ENCODE results near the gene PCDHB14. TPM values are rescaled to one million over a fixed set of nuclear protein-coding genes. Genes with fewer than 3 reads are reported as not detected.

PCDHB14 gene
- total and polyA plus RNA-seq, 2 donors (not counting 1 experiment from before 2014, with no cell fraction given): not detected

DNA sequence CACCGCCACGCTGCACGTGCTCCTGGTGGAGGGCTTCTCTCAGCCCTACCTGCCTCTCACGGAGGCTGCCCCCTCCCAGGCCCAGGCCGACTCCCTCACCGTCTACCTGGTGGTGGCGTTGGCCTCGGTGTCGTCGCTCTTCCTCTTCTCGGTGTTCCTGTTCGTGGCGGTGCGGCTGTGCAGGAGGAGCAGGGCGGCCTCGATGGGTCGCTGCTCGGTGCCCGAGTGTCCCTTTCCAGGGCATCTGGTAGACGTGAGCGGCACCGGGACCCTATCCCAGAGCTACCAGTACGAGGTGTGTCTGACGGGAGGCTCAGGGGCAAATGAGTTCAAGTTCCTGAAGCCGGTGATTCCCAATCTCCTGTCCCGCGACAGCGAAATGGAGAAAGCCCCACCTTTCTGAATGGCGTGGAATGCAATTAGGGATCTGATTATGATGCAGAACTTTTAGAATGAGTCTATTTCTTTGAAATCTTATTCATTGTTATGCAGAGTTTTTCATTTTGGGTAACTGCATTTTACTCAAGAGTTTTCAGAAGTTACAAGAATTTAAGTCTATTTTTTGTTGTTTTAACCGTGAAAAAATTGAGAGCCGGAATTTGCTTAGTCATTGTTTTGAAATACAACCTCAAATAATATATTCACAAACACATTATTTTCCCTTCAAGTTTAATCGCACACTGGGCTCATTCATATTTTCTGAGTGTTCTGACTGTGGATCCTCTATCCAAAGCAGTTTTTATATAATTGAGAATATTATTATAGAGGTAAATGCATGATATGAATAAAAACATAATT lies 13.6 kb downstream of the PCDHB14 start:
- H4K20me1 ChIP-seq (ENCODE audit: control insufficient read depth, insufficient read depth, low read length, poor library complexity, severe bottlenecking): no peaks in the 10 kb centered on the region
- H3K9me3 ChIP-seq (ENCODE audit: control extremely low read depth in 1 of 3, control insufficient read depth in 2 of 3, insufficient read depth in 1 of 3, low read length in 2 of 3): peaks cover 4 to 50% (median 40%) of the 10 kb centered on the region in 3 donors
- Mint-ChIP-seq H3K27me3 (peaks cover 29% of the 10 kb centered on the region), H3K4me3 (no peak overlapping the region), H3K4me1 (no peaks in the 10 kb centered on the region), H3K9me3 (ENCODE audit: insufficient read depth) (peaks cover 17% of the 10 kb centered on the region), H3K27ac (no peak overlapping the region)
- CTCF ChIA-PET: no interaction called here
- 39% methylated on average over 27 of the region's 32 CpGs for WGBS (ENCODE audit: insufficient coverage)
- H3K79me2 ChIP-seq (ENCODE audit: control insufficient read depth, insufficient read depth, low read length): no peaks in the 10 kb centered on the region
- TF ChIP-seq, protein P1, sequence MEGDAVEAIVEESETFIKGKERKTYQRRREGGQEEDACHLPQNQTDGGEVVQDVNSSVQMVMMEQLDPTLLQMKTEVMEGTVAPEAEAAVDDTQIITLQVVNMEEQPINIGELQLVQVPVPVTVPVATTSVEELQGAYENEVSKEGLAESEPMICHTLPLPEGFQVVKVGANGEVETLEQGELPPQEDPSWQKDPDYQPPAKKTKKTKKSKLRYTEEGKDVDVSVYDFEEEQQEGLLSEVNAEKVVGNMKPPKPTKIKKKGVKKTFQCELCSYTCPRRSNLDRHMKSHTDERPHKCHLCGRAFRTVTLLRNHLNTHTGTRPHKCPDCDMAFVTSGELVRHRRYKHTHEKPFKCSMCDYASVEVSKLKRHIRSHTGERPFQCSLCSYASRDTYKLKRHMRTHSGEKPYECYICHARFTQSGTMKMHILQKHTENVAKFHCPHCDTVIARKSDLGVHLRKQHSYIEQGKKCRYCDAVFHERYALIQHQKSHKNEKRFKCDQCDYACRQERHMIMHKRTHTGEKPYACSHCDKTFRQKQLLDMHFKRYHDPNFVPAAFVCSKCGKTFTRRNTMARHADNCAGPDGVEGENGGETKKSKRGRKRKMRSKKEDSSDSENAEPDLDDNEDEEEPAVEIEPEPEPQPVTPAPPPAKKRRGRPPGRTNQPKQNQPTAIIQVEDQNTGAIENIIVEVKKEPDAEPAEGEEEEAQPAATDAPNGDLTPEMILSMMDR (IDR thresholded peaks at IDR 0.05): no peak
- TF ChIP-seq EZH2 (IDR thresholded peaks at IDR 0.05; ENCODE audit: borderline replicate concordance, insufficient read depth, low read depth, low read length, poor library complexity, severe bottlenecking): no peak
- intact Hi-C loops (cut with micrococcal nuclease): no loop called here
- H3K9ac ChIP-seq (ENCODE audit: low read length): no peak overlapping the region
- POLR2A ChIA-PET: no interaction called here
- H3K4me1 ChIP-seq (ENCODE audit: control insufficient read depth in 2 of 2, insufficient read depth in 2 of 2, low read length in 2 of 2): no peaks in the 10 kb centered on the region
- ATAC-seq (ENCODE audit: low read depth) (no peak), DNase-seq (no peak)
- no peak overlapping the region for H3K27ac ChIP-seq (ENCODE audit: low read length in 2 of 2)
- no peak overlapping the region for H3K4me2 ChIP-seq (replicated peaks; ENCODE audit: low read depth, low read length, poor library complexity, severe bottlenecking)
- H2AFZ ChIP-seq (ENCODE audit: insufficient read depth, low read depth, low read length, poor library complexity, severe bottlenecking): no peak overlapping the region
- H3K36me3 ChIP-seq (replicated peaks in 1 of 2; ENCODE audit: control extremely low read depth in 1 of 2, control insufficient read depth in 1 of 2, extremely low read depth in 1 of 2, insufficient read depth in 2 of 2, low read length in 1 of 2): no peaks in the 10 kb centered on the region
- H3K27me3 ChIP-seq (replicated peaks in 1 of 4; ENCODE audit: control extremely low read depth in 1 of 4, control insufficient read depth in 3 of 4, insufficient read depth in 4 of 4, low read length in 3 of 4): peaks cover 0 to 33% (median 17%) of the 10 kb centered on the region in 4 experiments
- no peak overlapping the region for H3K4me3 ChIP-seq (ENCODE audit: control extremely low read depth in 1 of 5, extremely low read depth in 1 of 5, insufficient read depth in 1 of 5, low read depth in 2 of 5, low read length in 4 of 5)

DNA sequence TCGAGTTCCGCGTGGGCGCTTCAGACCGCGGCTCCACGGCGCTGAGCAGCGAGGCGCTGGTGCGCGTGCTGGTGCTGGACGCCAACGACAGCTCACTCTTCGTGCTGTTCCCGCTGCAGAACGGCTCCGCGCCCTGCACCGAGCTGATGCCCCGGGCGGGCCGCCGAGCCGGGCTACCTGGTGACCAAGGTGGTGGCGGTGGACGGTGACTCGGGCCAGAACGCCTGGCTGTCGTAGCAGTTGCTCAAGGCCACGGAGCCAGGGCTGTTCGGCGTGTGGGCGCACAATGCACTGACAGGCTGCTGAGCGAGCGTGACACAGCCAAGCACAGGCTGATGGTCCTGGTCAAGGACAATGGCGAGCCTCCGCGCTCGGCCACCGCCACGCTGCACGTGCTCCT lies 18.4 kb downstream of the PCDHB14 start:
- Mint-ChIP-seq H3K4me1 (no peaks in the 10 kb centered on the region), H3K4me3 (no peak overlapping the region), H3K27me3 (peaks cover 32% of the 10 kb centered on the region), H3K9me3 (ENCODE audit: insufficient read depth) (peaks cover 17% of the 10 kb centered on the region), H3K27ac (no peak overlapping the region)
- intact Hi-C loops (cut with micrococcal nuclease): no loop called here
- Histone ChIP-seq H3K27me3 (replicated peaks in 1 of 4; ENCODE audit: control extremely low read depth in 1 of 4, control insufficient read depth in 3 of 4, insufficient read depth in 4 of 4, low read length in 3 of 4) (peaks cover 0 to 34% (median 15%) of the 10 kb centered on the region in 4 experiments), H3K4me1 (ENCODE audit: control insufficient read depth in 2 of 2, insufficient read depth in 2 of 2, low read length in 2 of 2) (no peaks in the 10 kb centered on the region), H2AFZ (ENCODE audit: insufficient read depth, low read depth, low read length, poor library complexity, severe bottlenecking) (no peak overlapping the region), H3K9me3 (ENCODE audit: control extremely low read depth in 1 of 3, control insufficient read depth in 2 of 3, insufficient read depth in 1 of 3, low read length in 2 of 3) (peaks cover 2 to 67% (median 49%) of the 10 kb centered on the region in 3 donors), H3K36me3 (replicated peaks in 1 of 2; ENCODE audit: control extremely low read depth in 1 of 2, control insufficient read depth in 1 of 2, extremely low read depth in 1 of 2, insufficient read depth in 2 of 2, low read length in 1 of 2) (no peaks in the 10 kb centered on the region), H3K27ac (ENCODE audit: low read length in 2 of 2) (no peak overlapping the region), H3K9ac (ENCODE audit: low read length) (no peak overlapping the region), H3K79me2 (ENCODE audit: control insufficient read depth, insufficient read depth, low read length) (no peaks in the 10 kb centered on the region), H4K20me1 (ENCODE audit: control insufficient read depth, insufficient read depth, low read length, poor library complexity, severe bottlenecking) (no peaks in the 10 kb centered on the region), H3K4me2 (replicated peaks; ENCODE audit: low read depth, low read length, poor library complexity, severe bottlenecking) (no peak overlapping the region), H3K4me3 (ENCODE audit: control extremely low read depth in 1 of 5, extremely low read depth in 1 of 5, insufficient read depth in 1 of 5, low read depth in 2 of 5, low read length in 4 of 5) (no peak overlapping the region)
- no peak for ATAC-seq (ENCODE audit: low read depth)
- TF ChIP-seq EZH2 (IDR thresholded peaks at IDR 0.05; ENCODE audit: borderline replicate concordance, insufficient read depth, low read depth, low read length, poor library complexity, severe bottlenecking): no peak
- TF ChIP-seq, protein P1 (IDR thresholded peaks at IDR 0.05): no peak
- CTCF ChIA-PET: no interaction called here
- WGBS (ENCODE audit: insufficient coverage): 48% methylated on average over 43 of the region's 43 CpGs
- DNase-seq: no peak
- POLR2A ChIA-PET: no interaction called here
